Upper lobe of right lung (tissue), 1 donor: Measurements from ENCODE around the gene RAB31. TPM values are rescaled to one million over a fixed set of nuclear protein-coding genes. Genes with fewer than 3 reads are reported as not detected.
"Not testable (repeated sequence)": the region's sequence is repeated elsewhere in the genome, so short reads cannot be mapped to it uniquely, and the experiment has no call there.

Source experiments
- ATAC-seq: fragments of 200-7000 bp; cut with Tn5 transposase; one replicate; pipeline ENCODE4 v1.9.1; 2020; ENCODE audit warnings: mild to moderate bottlenecking, moderate library complexity
- DNase-seq: peaks from one replicate; pipeline ENCODE4 v3.0.0-alpha.2; 2020
- H3K27ac ChIP-seq: fragments of 200-600 bp; one replicate; pipeline ENCODE4 v1.8.0; 2022
- H3K27me3 ChIP-seq: fragments of 200-600 bp; one replicate; pipeline ENCODE4 v1.8.0; 2022; ENCODE audit warnings: mild to moderate bottlenecking
- H3K36me3 ChIP-seq: fragments of 200-600 bp; one replicate; pipeline ENCODE4 v1.8.0; 2022
- H3K4me1 ChIP-seq: fragments of 200-600 bp; one replicate; pipeline ENCODE4 v1.8.0; 2022
- H3K4me3 ChIP-seq: fragments of 200-600 bp; one replicate; pipeline ENCODE4 v1.8.0; 2022; ENCODE audit warnings: mild to moderate bottlenecking
- H3K9me3 ChIP-seq: fragments of 200-600 bp; one replicate; pipeline ENCODE4 v1.8.0; 2022
- intact Hi-C: fragments of 100-400 bp; cut with DNase I; formaldehyde crosslinking; loops from one replicate; pipeline ENCODE4 v1.11.0; 2022
- total RNA-seq: library from RNA; stranded (reverse); fragmentation: NEBNext Ultra II Directional; extraction: Animal tissue kit (Norgen Biotek cat#: 25700); gene quantifications from one replicate; pipeline ENCODE4 v1.2.1, GENCODE V29; 2021
- TF ChIP-seq, protein P1 (sequence below): fragments of 200-600 bp; IDR thresholded peaks from one replicate; pipeline ENCODE4 v1.8.0; 2022; ENCODE audit warnings: antibody characterized with exemption
- donor health status: DM: no; HTN: yes; CAD: no; lungs with severe emphysema.

Gene RAB31
- total RNA-seq, 1 donor from 2014 or later = 137 TPM

DNA sequence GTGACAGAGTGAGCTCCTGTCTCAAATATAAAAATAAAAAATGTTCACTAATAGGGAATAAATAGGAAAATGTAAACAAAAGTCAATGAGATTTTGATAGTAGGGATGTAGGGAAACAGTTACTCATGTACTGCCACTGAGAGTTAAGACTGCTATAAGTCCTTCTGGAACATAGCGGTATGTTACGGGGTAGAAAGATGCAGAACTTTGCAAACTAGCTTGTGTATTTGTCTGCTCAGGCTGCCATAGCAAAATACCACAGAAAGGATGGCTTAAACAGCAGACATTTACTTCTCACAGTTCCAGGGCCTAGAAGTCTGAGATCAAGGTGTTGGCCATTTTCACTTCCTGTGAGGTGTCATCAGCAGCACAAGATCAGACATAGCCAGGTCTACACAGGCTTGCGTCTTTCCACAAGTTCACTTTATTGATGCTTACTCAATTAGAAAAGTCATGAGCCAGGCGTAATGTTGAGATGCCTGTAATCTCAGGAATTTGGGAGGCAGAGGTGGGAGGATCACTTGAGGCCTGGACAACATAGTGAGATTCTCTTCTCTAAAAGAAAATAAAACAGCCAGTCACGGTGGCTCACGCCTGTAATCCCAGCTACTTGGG lies 186.5 kb downstream of the RAB31 start:
- Histone ChIP-seq H3K4me3 (no peak overlapping the region), H3K27me3 (no peaks in the 10 kb centered on the region), H3K9me3 (no peaks in the 10 kb centered on the region), H3K4me1 (no peaks in the 10 kb centered on the region), H3K27ac (no peak overlapping the region), H3K36me3 (no peaks in the 10 kb centered on the region)
- TF ChIP-seq, protein P1, sequence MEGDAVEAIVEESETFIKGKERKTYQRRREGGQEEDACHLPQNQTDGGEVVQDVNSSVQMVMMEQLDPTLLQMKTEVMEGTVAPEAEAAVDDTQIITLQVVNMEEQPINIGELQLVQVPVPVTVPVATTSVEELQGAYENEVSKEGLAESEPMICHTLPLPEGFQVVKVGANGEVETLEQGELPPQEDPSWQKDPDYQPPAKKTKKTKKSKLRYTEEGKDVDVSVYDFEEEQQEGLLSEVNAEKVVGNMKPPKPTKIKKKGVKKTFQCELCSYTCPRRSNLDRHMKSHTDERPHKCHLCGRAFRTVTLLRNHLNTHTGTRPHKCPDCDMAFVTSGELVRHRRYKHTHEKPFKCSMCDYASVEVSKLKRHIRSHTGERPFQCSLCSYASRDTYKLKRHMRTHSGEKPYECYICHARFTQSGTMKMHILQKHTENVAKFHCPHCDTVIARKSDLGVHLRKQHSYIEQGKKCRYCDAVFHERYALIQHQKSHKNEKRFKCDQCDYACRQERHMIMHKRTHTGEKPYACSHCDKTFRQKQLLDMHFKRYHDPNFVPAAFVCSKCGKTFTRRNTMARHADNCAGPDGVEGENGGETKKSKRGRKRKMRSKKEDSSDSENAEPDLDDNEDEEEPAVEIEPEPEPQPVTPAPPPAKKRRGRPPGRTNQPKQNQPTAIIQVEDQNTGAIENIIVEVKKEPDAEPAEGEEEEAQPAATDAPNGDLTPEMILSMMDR = no peak
- intact Hi-C loops = no loop called here
- DNase-seq (no peak), ATAC-seq (no peak)

DNA sequence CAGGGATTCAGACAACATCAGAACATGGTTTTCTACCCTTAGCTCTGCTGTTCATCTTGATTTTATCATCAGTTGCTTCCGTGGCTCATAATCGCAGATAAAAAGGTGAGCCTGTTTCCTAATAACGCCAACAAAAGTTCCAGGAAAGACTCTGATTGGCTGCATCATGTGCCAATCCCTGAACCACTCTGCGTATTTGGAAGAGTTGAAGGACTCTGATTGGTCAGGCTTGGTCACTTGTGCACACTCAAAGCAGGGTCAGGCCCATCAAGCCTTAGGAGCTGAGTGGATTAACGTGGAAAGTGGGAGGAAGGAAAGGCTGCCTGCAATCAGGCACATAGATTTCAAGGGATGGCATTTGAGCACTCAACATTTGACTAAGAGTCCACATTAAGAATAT lies 189.0 kb downstream of the RAB31 start:
- no peaks in the 10 kb centered on the region for H3K9me3 ChIP-seq
- H3K27me3 ChIP-seq = no peaks in the 10 kb centered on the region
- TF ChIP-seq, protein P1 = no peak
- DNase-seq = no peak
- no peaks in the 10 kb centered on the region for H3K4me1 ChIP-seq
- H3K4me3 ChIP-seq = no peak overlapping the region
- intact Hi-C loops = no loop called here
- ATAC-seq = no peak
- no peak overlapping the region for H3K27ac ChIP-seq
- no peaks in the 10 kb centered on the region for H3K36me3 ChIP-seq

DNA sequence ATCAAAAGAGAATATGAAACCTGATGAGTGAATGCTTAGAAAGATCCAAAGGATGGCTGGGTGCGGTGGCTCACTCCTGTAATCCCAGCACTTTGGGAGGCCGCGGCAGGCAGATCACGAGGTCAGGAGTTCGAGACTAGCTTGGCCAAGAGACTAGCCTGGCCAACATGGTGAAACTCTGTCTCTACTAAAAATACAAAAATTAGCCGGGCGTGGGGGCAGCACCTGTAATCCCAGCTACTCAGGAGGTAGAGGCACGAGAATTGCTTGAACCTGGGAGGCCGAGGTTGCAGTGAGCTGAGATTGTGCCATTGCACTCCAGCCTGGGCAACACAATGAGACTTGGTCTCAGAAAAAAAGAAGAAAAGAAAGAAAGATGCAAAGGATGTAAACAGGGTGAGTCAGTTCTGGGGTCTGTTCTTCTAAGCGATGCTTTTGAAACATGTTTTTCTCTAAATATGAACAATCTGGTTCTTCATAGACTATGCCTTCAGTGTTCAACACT lies 189.7 kb downstream of the RAB31 start:
- intact Hi-C loops, H3K27me3 ChIP-seq, H3K9me3 ChIP-seq, H3K4me1 ChIP-seq, DNase-seq, H3K36me3 ChIP-seq, ATAC-seq, H3K27ac ChIP-seq, H3K4me3 ChIP-seq: not testable (repeated sequence)

DNA sequence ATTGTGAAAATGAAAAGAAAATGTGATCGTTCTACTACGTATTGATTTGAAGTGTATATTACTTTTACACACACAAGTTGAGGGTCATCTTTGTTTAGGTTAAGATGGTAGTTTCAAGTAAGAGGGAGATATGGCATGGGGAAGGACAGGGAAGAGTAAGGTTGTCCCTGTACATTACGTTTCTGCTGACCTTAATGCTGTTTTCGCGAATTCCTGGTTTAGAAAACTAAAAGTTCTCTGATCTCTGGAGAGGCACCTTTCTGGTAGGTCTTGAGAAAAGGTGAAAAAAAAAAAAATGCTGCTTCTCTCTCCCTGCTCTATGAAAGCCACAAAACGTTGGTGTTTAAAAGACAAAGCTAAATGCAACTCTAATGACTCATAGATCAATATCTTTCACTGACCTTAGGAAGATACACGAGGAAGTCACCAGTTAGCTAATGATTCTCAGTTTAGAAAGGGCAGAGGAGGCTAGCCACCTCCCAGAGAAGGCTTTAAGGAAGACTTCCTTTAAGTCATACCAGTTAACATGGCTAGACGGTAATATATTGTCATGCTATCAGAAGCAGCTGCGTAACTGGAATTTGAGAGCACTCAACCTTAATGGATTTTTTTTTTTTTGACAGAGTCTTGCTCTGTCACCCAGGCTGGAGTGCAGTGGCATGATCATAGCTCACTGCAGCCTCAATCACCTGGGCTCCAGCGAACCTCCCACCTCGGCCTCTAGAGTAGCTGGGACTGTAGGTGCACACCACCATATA lies 190.9 kb downstream of the RAB31 start:
- ATAC-seq = peak; percentile 72
- TF ChIP-seq, protein P1 = no peak

DNA sequence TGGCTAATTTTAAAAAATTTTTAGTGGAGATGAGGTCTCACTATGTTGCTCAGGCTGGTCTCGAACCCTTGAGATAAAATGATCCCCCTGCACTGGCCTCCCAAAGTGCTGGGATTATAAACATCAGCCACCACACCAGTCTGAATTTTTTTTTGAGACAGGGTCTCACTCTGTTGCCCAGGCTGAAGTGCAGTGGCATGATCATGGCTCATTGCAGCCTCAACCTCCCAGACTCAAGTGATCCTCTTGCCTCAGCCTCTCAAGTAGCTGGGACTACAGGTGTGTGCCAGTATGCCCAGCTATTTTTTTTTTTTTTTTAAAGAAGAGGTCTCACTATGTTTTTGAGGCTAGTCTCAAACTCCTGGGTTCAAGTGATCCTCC lies 191.4 kb downstream of the RAB31 start:
- H3K4me1 ChIP-seq, H3K9me3 ChIP-seq, DNase-seq, H3K4me3 ChIP-seq, ATAC-seq, H3K27me3 ChIP-seq, H3K27ac ChIP-seq, H3K36me3 ChIP-seq, intact Hi-C loops: not testable (repeated sequence)

More for the DNA sequence above, 190.9 kb downstream of the RAB31 start:
- H3K9me3 ChIP-seq = no peaks in the 10 kb centered on the region
- no peak overlapping the region for H3K27ac ChIP-seq
- no peak overlapping the region for H3K4me3 ChIP-seq
- H3K4me1 ChIP-seq = no peaks in the 10 kb centered on the region
- H3K27me3 ChIP-seq = no peaks in the 10 kb centered on the region
- intact Hi-C loops = no loop called here
- H3K36me3 ChIP-seq = no peaks in the 10 kb centered on the region
- DNase-seq = no peak

DNA sequence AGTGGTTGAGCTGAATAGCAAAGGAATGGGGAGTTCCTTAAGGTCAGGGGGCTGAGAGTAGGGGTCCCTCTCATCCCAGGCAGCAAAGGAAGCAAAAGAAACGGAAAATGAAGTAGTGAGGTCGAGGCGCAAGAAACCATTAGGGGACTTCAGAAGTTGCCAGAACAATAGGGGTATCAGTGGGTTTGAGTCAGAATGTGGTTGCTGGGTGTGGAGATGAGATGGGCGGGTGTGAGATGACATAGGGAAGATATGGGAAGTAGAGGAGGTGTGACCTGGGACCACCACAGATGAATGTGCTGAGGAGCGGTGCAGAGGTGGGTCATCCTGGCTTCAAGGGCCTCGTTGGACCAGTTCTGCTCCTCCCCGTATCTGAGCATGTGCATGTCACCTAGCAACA lies 192.6 kb downstream of the RAB31 start:
- ATAC-seq = no peak
- intact Hi-C loops = no loop called here
- H3K9me3 ChIP-seq = no peaks in the 10 kb centered on the region

More for the DNA sequence above, 192.6 kb downstream of the RAB31 start:
- no peaks in the 10 kb centered on the region for H3K4me1 ChIP-seq
- H3K36me3 ChIP-seq = no peaks in the 10 kb centered on the region
- DNase-seq = no peak
- TF ChIP-seq, protein P1 = no peak
- H3K27me3 ChIP-seq = no peaks in the 10 kb centered on the region
- H3K27ac ChIP-seq = no peak overlapping the region
- no peak overlapping the region for H3K4me3 ChIP-seq
